ENCODE measurements around the gene SLC16A6. TPM values are rescaled to one million over a fixed set of nuclear protein-coding genes. Genes with fewer than 3 reads are reported as not detected.
"Not testable (repeated sequence)": the region's sequence is repeated elsewhere in the genome, so short reads cannot be mapped to it uniquely, and the experiment has no call there.

SLC16A6 gene, protein sequence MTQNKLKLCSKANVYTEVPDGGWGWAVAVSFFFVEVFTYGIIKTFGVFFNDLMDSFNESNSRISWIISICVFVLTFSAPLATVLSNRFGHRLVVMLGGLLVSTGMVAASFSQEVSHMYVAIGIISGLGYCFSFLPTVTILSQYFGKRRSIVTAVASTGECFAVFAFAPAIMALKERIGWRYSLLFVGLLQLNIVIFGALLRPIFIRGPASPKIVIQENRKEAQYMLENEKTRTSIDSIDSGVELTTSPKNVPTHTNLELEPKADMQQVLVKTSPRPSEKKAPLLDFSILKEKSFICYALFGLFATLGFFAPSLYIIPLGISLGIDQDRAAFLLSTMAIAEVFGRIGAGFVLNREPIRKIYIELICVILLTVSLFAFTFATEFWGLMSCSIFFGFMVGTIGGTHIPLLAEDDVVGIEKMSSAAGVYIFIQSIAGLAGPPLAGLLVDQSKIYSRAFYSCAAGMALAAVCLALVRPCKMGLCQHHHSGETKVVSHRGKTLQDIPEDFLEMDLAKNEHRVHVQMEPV
- total RNA-seq = 0.23 and 0.66 TPM in 2 replicates
- long read RNA-seq, partial matches to known transcripts = 0 of 2 reads
- long read RNA-seq, other reads (novel, unspliced or antisense) = 1 of 2 reads

DNA sequence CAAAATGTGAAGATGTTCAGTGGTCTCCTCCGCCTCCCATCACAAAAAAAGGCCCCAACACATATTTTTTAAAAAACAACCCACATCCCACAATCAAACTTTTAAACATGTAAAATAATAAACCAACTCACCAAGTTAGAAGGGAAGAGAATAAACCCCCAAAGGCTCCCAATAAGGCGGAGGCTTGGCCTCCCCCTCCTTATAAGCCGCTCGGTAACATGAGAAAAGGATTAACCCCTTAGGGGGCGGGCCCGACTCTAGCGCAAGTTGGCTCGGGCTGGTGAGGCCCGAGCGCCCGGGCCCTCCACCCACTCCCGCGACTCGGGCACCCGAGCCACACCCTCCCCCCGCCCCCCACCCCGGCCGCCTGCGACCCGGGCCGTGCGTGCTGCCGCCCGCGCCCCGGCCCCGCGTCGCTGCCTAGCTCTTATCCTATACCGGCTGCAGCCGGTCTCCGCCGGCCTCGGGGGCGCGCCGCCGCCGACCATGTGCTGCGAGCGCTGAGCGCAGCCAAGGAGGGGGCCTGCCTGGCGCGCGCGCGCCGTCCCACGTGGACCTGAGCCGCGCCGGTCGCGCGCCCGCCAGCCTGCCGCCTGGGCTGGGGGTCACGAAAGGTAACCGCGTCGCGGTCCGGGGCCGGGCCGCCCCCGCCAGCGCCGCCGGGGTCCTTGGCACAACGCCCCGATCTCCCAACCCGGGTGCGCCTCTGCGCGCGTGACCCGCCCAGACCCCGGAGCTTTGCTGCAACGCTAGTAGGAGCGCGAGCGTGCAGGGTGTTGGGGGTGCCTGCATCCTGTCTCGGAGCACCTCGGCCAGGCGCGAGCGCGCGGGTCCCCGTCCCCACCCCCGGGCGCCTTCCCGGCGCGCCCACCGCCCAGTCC lies at the start of gene SLC16A6, which contains the start of gene ARSG:
SLC16A6 (minus strand) TSS at position 173 of the 881 bp plus-strand sequence. CDS start 12,807 bp downstream, outside the sequence.
ARSG (plus strand) TSS at position 541 of the 881 bp plus-strand sequence. CDS start 15,999 bp downstream, outside the sequence.
- Mint-ChIP-seq H3K36me3 (ENCODE audit: low read depth) (no peaks in the 10 kb centered on the region), H3K27me3 (ENCODE audit: low read depth) (peaks cover 50% of the 10 kb centered on the region), H3K27ac (ENCODE audit: unreplicated experiment) (no peak within 1 kb of the TSS), H3K9me3 (no peaks in the 10 kb centered on the region), H3K4me1 (peaks cover 32% of the 10 kb centered on the region), H3K4me3 (peak within 1 kb of the TSS; percentile 91)
- TF ChIP-seq, protein P1, sequence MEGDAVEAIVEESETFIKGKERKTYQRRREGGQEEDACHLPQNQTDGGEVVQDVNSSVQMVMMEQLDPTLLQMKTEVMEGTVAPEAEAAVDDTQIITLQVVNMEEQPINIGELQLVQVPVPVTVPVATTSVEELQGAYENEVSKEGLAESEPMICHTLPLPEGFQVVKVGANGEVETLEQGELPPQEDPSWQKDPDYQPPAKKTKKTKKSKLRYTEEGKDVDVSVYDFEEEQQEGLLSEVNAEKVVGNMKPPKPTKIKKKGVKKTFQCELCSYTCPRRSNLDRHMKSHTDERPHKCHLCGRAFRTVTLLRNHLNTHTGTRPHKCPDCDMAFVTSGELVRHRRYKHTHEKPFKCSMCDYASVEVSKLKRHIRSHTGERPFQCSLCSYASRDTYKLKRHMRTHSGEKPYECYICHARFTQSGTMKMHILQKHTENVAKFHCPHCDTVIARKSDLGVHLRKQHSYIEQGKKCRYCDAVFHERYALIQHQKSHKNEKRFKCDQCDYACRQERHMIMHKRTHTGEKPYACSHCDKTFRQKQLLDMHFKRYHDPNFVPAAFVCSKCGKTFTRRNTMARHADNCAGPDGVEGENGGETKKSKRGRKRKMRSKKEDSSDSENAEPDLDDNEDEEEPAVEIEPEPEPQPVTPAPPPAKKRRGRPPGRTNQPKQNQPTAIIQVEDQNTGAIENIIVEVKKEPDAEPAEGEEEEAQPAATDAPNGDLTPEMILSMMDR (conservative IDR thresholded peaks at IDR 0.05) = no peak
- DNase-seq (ENCODE audit: low read depth, low spot score) = peak; percentile 52

DNA sequence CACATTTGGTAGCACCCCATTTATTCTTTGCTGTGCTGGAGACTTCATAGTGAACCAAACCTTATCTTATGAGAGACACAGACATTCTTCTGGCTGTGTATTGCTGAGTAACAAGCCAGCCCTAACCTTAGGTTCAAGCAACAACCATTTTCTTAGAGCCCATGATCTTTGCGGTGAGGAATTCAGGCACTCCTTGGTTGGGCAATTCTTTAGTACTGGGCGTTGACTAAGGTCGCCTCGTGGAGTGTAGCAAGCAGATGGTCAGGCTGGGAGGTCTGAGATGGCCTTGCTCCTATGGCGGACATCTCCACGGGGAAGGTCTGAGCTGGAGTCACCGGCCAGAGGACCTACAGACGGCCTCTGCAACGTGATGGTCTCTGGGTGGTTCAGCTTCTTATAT lies 43.5 kb upstream of the SLC16A6 start:
- TF ChIP-seq, protein P1 (conservative IDR thresholded peaks at IDR 0.05) = no peak
- H3K36me3 Mint-ChIP-seq (ENCODE audit: low read depth) = peaks cover 11% of the 10 kb centered on the region
- no peaks in the 10 kb centered on the region for H3K4me1 Mint-ChIP-seq
- H3K9me3 Mint-ChIP-seq = peaks cover 11% of the 10 kb centered on the region
- no peak overlapping the region for H3K27ac Mint-ChIP-seq (ENCODE audit: unreplicated experiment)
- H3K4me3 Mint-ChIP-seq = no peak overlapping the region
- H3K27me3 Mint-ChIP-seq (ENCODE audit: low read depth) = no peaks in the 10 kb centered on the region
- no peak for DNase-seq (ENCODE audit: low read depth, low spot score)

- H3K4me1 Mint-ChIP-seq; H3K4me3 Mint-ChIP-seq; DNase-seq (ENCODE audit: low read depth, low spot score); H3K27me3 Mint-ChIP-seq (ENCODE audit: low read depth); H3K27ac Mint-ChIP-seq (ENCODE audit: unreplicated experiment): not testable (repeated sequence)
- peaks cover 11% of the 10 kb centered on the region for H3K36me3 Mint-ChIP-seq (ENCODE audit: low read depth)
- H3K9me3 Mint-ChIP-seq = peaks cover 11% of the 10 kb centered on the region
Observed at GRCh38 chr17:68331932-68332331, 41.0 kb upstream of the SLC16A6 start.

GRCh38 chr17:68329331-68329730 lies 38.4 kb upstream of the SLC16A6 start:
- Mint-ChIP-seq H3K27me3 (ENCODE audit: low read depth) (no peaks in the 10 kb centered on the region), H3K4me3 (no peak overlapping the region), H3K27ac (ENCODE audit: unreplicated experiment) (no peak overlapping the region), H3K9me3 (peaks cover 11% of the 10 kb centered on the region), H3K4me1 (no peaks in the 10 kb centered on the region), H3K36me3 (ENCODE audit: low read depth) (peaks cover 11% of the 10 kb centered on the region)
- DNase-seq (ENCODE audit: low read depth, low spot score) = no peak
- TF ChIP-seq, protein P1 (conservative IDR thresholded peaks at IDR 0.05) = no peak

DNA sequence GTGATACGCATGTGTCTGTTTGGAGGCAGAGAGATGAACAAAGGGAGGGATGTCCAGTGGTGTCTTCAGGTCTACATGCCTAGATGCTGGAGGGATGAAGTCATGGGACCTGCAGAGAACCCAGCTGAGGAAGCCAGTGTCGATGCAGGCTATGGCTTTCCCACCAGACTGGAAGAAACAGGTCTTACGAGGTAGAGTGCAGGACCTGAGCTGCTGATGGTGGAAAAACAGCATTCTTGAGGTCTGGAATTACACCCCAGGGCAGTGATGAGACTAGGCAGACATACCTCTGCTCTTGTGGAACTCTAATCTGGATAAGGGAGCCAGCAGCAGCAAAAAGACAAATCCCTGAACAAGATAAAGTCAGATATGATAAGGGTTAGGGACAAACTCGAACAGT lies 37.7 kb upstream of the SLC16A6 start:
- no peak overlapping the region for H3K4me3 Mint-ChIP-seq
- H3K4me1 Mint-ChIP-seq = no peaks in the 10 kb centered on the region
- TF ChIP-seq, protein P1 (conservative IDR thresholded peaks at IDR 0.05) = no peak
- no peak for DNase-seq (ENCODE audit: low read depth, low spot score)
- no peaks in the 10 kb centered on the region for H3K27me3 Mint-ChIP-seq (ENCODE audit: low read depth)
- peaks cover 11% of the 10 kb centered on the region for H3K9me3 Mint-ChIP-seq
- H3K27ac Mint-ChIP-seq (ENCODE audit: unreplicated experiment) = no peak overlapping the region
- H3K36me3 Mint-ChIP-seq (ENCODE audit: low read depth) = peaks cover 11% of the 10 kb centered on the region
